Stimulated activated effector memory CD8-positive, alpha-beta T cell treated with anti-CD3 and anti-CD28 coated beads, Interleukin-12 subunit alpha, Interleukin-12 subunit beta, amount 100 ng/mL, for 72 hours (primary cell): ENCODE measurements around the gene SH2D3C.

ENCODE experiments used
- ATAC-seq: fragments of 150-1000 bp; cut with Tn5 transposase; 2 replicates; pipeline ENCODE4 v1.10.0; 2021
- DNase-seq, 2 donors: peaks; one replicate each; pipeline ENCODE4 v3.0.0; 2021 to 2022; ENCODE audit warnings: low spot score in 2 of 2
- H3K27ac Mint-ChIP-seq: one replicate; pipeline ENCODE4 v1.8.0; 2022; ENCODE audit warnings: mild to moderate bottlenecking, mixed read lengths
- H3K36me3 Mint-ChIP-seq: one replicate; pipeline ENCODE4 v1.8.0; 2022; ENCODE audit warnings: mild to moderate bottlenecking, mixed read lengths
- H3K4me1 Mint-ChIP-seq: one replicate; pipeline ENCODE4 v1.8.0; 2022; ENCODE audit warnings: mixed read lengths
- H3K4me3 Mint-ChIP-seq: one replicate; pipeline ENCODE4 v1.8.0; 2022; ENCODE audit warnings: mild to moderate bottlenecking, mixed read lengths
- H3K9me3 Mint-ChIP-seq: one replicate; pipeline ENCODE4 v1.8.0; 2022; ENCODE audit warnings: mixed read lengths

Gene SH2D3C

DNA sequence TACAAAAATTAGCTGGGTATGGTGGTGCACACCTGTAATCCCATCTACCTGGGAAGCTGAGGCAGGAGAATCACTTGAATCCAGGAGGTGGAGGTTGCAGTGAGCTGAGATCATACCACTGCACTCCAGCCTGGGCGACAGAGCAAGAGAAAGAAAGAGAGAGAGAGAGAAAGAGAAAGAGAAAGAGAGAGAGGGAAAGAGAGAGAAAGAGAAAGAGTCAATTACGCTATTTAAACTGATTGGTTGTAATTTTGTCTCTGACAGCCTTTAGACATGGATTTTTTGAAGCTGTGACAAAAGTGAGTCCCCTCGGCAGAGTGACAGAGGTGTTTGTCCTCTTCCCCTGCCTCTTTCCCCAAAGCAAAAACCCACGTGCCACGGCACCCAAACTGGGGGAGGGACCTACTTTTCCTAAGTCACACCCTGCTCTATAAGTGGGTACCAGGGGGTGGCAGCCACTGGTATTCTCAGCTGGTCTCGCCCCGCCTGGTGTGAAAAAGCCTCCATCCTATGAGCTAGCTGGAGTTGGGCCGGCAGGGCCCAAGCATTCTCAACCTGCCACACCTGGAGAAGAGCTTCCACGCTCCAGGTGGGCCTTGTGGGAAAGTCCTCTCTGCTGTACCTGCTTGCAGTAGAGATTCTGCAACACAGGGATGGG lies 75.0 kb downstream of the SH2D3C start:
- no peak for DNase-seq
- H3K4me3 Mint-ChIP-seq, result no peak overlapping the region
- H3K9me3 Mint-ChIP-seq, result no peaks in the 10 kb centered on the region
- peaks cover 7% of the 10 kb centered on the region for H3K36me3 Mint-ChIP-seq
- peak overlapping the region; percentile 15 for H3K27ac Mint-ChIP-seq
- no peak for ATAC-seq
- peaks cover 31% of the 10 kb centered on the region for H3K4me1 Mint-ChIP-seq

DNA sequence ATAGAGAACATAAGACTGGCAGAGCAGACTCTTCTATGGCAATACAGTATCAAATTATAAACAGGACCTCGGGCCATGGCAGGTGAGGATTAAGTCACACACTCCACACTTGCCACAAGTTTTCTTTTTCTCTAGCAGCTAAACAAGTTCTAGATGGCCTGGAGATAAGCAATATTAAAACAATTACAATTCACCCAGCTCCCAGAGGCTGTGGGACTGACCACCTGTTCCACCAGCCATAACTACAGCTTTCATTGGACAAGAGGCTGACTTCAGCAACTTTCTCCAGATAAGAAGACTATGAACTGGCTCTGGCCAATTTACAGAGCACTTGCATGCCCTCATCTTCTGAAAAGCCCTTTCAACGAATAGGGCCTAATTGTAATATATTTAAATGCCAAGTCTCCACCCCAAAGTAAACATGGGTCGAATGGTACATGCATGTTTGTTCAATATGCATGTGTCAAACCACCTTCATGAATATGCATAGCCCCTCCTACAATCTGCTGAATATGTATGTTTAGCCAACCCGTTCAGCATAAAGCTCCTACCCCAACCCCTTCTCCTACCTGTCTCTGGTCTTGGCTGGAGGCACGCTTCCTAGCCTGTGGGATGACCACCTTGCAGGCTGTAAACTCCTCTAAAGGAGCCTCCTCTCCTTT lies 77.7 kb downstream of the SH2D3C start:
- peak overlapping the region; percentile 74 for H3K4me3 Mint-ChIP-seq
- no peaks in the 10 kb centered on the region for H3K9me3 Mint-ChIP-seq
- H3K27ac Mint-ChIP-seq, result peak overlapping the region; percentile 43
- peaks cover 7% of the 10 kb centered on the region for H3K36me3 Mint-ChIP-seq
- no peak for DNase-seq
- H3K4me1 Mint-ChIP-seq, result peaks cover 22% of the 10 kb centered on the region
- ATAC-seq, result no peak

DNA sequence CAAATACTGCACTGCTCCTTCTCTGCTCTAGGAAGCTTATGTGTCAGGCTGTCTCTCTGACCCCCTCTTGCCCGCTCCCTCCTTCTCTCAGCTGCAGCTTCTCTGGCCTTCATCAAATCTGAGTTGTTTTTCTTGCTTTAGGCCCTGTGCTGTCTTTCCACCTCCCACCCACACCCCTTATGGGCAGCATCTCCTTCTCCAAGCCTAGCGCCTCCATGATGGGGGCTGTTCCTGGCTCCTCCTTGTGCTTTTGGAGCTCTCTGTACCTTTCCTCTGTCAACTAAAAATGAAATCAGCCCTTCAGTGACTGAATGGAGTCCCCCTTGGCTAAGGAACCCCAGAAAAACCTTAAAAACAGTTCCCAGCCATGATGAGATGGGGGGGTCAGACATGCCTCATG lies 78.3 kb downstream of the SH2D3C start:
- peak overlapping the region; percentile 15 for H3K27ac Mint-ChIP-seq

DNA sequence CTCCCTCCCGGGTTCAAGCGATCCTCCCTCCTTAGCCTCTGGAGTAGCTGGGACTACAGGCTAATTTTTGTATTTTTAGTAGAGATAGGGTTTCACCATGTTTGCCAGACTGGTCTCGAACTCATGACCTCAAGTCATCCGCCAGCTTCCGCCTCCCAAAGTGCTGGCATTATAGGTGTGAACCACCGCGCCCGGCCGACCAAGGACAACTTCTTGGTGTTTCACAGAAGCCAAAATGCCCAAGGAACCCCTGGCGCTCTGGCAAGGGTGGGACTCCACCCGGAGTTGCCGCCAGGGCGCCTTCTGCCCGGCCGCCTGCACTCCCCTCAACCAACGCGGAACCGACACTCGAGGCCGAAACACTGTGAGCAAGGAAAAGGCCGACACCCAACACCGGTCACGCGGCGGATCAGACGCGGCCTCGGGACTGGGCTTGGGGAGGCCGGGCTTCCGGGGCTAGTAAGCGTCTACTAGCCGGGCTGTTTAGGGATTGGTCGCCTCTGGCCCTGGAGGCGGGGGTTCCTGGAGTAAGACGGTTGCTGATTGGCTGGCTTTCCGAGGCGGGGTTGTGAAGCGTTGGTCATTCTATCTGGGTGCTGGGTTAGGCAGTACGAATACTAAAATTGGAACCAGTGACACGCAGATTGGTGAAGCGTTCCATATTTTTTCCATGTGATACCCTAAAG lies 79.3 kb downstream of the SH2D3C start:
- no peaks in the 10 kb centered on the region for H3K9me3 Mint-ChIP-seq
- H3K4me1 Mint-ChIP-seq, result peaks cover 22% of the 10 kb centered on the region
- DNase-seq (peak; percentile 78 to 93), ATAC-seq (peak; percentile 99)
- H3K4me3 Mint-ChIP-seq, result peak overlapping the region; percentile 74
- peaks cover 7% of the 10 kb centered on the region for H3K36me3 Mint-ChIP-seq
- H3K27ac Mint-ChIP-seq, result peak overlapping the region; percentile 91

More for the DNA sequence above, 78.3 kb downstream of the SH2D3C start:
- DNase-seq, result no peak
- no peaks in the 10 kb centered on the region for H3K9me3 Mint-ChIP-seq
- peaks cover 7% of the 10 kb centered on the region for H3K36me3 Mint-ChIP-seq
- H3K4me3 Mint-ChIP-seq, result peak overlapping the region; percentile 74
- peaks cover 22% of the 10 kb centered on the region for H3K4me1 Mint-ChIP-seq
- no peak for ATAC-seq

DNA sequence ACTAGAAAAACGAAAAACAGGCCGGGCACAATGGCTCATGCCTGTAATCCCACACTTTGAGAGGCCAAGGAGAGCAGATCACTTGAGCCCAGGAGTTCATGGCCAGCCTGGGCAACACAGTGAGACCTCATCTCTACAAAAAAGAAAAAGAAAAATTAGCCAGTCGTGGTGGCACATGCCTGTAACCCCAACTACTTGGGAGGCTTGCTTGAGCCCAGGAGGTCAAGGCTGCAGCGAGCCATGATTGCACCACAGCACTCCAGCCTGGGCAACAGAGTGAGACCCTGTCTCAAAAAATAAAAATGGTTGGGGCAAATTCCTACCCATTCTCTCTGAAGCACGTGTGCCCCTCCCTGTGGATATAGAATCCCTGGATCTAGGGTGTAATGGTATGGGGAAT lies 80.1 kb downstream of the SH2D3C start:
- H3K27ac Mint-ChIP-seq, result no peak overlapping the region
- peaks cover 22% of the 10 kb centered on the region for H3K4me1 Mint-ChIP-seq
- peak overlapping the region; percentile 74 for H3K4me3 Mint-ChIP-seq

DNA sequence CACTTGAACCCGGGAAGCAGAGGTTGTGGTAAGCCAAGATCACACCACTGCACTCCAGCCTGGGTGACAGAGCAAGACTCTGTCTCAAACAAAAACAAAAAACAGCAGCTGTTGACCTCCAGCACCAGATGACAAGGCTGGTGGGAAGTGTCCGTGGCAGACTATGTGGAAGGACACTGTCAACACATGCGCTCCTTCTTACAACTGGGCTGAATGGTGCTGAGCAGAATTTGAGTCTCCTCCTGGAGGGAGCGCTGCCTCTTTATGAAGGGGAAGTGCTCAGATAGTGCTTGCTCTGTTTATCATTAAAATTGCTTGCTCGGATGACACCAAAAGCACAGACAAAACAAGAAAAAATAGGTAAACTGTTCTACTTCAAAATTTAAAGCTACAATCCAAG lies 80.9 kb downstream of the SH2D3C start:
- no peak overlapping the region for H3K27ac Mint-ChIP-seq
- H3K9me3 Mint-ChIP-seq, result no peaks in the 10 kb centered on the region
- H3K4me3 Mint-ChIP-seq, result no peak overlapping the region
- H3K36me3 Mint-ChIP-seq, result peaks cover 14% of the 10 kb centered on the region
- no peak for ATAC-seq
- no peak for DNase-seq
- H3K4me1 Mint-ChIP-seq, result peaks cover 22% of the 10 kb centered on the region

More for the DNA sequence above, 80.1 kb downstream of the SH2D3C start:
- DNase-seq (no peak), ATAC-seq (no peak)
- H3K36me3 Mint-ChIP-seq, result peaks cover 7% of the 10 kb centered on the region
- no peaks in the 10 kb centered on the region for H3K9me3 Mint-ChIP-seq

DNA sequence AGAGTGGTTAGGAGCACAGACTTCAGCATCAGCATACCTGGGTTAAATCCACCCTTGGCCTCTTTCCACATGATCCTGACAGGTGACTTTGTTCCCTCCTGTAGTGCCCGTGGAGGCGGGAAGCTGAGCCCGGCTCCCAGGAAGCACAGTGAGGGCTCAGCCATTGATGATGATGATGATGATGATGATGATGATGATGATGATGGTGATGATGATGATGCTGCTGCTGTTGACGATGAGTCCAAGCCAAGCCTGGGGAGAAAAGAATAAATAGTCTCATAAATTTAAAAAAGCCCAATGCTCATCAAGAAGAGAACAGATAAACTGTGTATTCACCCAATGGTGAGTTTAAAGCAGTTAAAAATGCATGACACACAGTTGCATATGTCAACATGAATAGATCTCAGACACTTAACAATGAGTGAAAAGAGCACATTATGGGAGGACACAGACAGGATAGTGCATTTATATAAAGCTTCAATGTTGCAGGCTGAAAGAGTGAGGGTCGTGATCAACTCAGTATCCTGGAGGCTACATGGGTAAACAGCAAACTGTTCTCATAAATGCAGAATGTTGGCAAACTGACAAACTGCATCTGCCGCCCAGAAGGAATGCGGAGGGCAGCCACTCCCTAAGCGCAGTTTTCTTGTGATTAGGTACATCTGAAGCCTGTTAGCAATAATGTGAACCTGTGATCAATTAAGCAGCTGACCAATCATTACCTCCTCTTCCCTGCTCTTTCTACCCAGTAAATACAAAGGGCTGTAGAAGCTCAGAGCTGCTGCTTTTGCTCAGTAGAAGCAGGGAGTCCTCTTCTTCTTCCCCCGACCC lies 83.4 kb downstream of the SH2D3C start:
- H3K4me3 Mint-ChIP-seq, result no peak overlapping the region
- no peak overlapping the region for H3K27ac Mint-ChIP-seq
- peaks cover 12% of the 10 kb centered on the region for H3K4me1 Mint-ChIP-seq
- no peaks in the 10 kb centered on the region for H3K9me3 Mint-ChIP-seq
- no peak for DNase-seq
- peaks cover 20% of the 10 kb centered on the region for H3K36me3 Mint-ChIP-seq
- no peak for ATAC-seq

DNA sequence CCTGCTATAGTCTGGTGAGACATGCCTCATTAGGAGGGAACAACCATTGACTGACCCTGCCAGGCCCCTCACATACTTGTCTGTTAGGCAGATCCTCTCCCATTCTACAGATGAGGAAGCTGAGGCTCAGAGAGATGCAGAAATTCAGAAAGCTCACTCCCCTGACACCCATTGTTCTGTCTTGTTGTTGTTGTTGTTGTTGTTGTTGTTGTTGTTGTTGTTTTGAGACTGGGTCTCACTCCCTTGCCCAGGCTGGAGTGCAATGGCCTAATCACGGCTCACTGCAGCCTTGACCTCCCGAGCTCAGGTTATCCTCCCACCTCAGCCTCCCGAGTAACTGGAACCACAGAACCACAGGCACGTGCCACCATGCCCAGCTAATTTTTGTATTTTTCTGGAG lies 84.8 kb downstream of the SH2D3C start:
- no peaks in the 10 kb centered on the region for H3K4me1 Mint-ChIP-seq
- DNase-seq (no peak), ATAC-seq (no peak)
- no peak overlapping the region for H3K4me3 Mint-ChIP-seq
- H3K27ac Mint-ChIP-seq, result no peak overlapping the region
- no peaks in the 10 kb centered on the region for H3K9me3 Mint-ChIP-seq
- peaks cover 13% of the 10 kb centered on the region for H3K36me3 Mint-ChIP-seq

DNA sequence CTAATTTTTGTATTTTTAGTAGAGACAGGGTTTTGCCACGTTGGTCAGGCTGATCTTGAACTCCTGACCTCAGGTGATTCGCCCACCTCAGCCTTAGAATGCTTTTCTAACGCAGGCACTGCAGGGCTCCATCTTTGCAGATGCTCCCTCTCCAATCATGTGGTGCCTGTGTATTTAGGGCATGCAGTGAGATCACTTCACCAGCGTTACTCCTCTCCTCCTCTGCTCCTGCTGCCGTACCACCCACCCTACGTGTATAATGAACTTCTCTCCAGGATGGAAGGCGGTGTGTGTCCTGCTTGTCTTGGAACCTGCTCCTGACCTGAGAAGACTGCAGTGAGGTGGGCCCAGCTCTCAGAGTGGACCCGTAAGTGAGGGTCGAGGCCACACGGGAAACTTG lies 85.3 kb downstream of the SH2D3C start:
- DNase-seq, result no peak
- no peak for ATAC-seq
- H3K36me3 Mint-ChIP-seq, result peaks cover 13% of the 10 kb centered on the region
- no peaks in the 10 kb centered on the region for H3K4me1 Mint-ChIP-seq
- H3K9me3 Mint-ChIP-seq, result no peaks in the 10 kb centered on the region
- H3K4me3 Mint-ChIP-seq, result no peak overlapping the region
- no peak overlapping the region for H3K27ac Mint-ChIP-seq

DNA sequence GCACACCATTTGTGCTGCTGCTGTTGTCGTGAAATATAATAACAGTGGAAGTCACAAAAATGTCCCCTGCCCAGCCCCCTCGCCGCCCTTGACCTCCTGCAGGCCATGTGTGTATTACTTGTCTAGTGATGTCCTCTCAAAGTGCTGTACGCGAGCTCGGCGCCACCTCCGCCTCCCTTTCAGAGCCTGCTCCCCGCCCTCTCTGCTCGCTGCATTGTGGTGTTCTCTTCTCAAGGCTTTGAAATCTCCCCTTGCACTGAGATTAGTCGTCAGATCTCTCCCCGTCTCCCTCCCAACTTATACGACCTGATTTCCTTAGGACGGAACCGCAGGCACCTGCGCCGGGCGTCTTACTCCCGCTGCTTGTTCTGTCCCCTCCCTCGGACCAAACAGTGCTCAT lies 86.4 kb downstream of the SH2D3C start:
- H3K36me3 Mint-ChIP-seq, result peaks cover 13% of the 10 kb centered on the region
- H3K27ac Mint-ChIP-seq, result no peak overlapping the region
- ATAC-seq (no peak), DNase-seq (no peak)
- H3K4me3 Mint-ChIP-seq, result no peak overlapping the region
- no peaks in the 10 kb centered on the region for H3K4me1 Mint-ChIP-seq
- no peaks in the 10 kb centered on the region for H3K9me3 Mint-ChIP-seq

DNA sequence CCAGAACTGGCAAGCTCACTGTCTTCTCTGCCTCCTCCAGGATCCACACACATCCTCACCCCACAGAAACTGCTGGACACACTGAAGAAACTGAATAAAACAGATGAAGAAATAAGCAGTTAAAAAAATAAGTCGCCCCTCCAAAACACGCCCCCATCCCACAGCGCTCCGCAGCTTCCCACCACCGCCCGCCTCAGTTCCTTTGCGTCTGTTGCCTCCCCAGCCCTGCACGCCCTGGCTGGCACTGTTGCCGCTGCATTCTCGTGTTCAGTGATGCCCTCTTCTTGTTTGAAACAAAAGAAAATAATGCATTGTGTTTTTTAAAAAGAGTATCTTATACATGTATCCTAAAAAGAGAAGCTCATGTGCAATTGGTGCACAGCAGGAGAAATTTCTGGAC lies 87.7 kb downstream of the SH2D3C start:
- Mint-ChIP-seq H3K36me3 (peaks cover 13% of the 10 kb centered on the region), H3K4me1 (no peaks in the 10 kb centered on the region), H3K27ac (no peak overlapping the region), H3K4me3 (no peak overlapping the region), H3K9me3 (no peaks in the 10 kb centered on the region)
- DNase-seq, result no peak
- no peak for ATAC-seq

DNA sequence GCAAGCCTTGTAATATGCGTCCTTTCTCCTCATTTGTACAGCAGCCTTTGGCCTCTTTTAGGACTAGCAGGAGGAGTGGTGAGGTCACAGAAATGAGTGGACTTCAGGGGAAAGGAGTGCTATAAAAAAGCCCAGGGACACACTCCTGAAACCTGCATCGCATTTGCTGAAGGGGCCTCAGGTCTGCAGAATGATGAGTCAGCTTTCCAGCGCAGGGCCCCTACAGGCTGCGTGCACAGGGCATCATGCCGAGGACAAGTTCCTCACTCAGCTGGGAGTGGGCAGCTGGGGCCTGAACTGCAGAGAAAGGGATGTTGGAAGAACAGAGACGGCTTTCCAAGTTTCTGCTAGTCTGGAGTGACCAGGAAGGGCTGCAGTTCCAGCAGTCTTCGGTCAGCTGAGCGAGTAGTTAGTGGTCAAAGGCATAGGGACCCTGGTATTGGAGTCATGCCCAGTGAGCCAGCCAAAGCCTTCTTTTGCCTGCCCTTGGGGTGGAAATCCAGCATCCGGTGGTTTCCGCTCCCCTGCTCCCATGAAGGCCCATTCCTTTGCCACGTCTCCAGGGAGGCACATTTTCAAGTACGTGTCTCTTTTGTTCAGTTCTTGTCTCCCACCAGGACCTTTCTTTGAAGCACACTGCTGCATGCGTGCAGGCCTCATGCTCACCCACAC lies 89.0 kb downstream of the SH2D3C start:
- H3K36me3 Mint-ChIP-seq, result peaks cover 13% of the 10 kb centered on the region
- ATAC-seq, result no peak
- no peak overlapping the region for H3K4me3 Mint-ChIP-seq
- no peak overlapping the region for H3K27ac Mint-ChIP-seq
- no peaks in the 10 kb centered on the region for H3K4me1 Mint-ChIP-seq
- no peak for DNase-seq
- H3K9me3 Mint-ChIP-seq, result no peaks in the 10 kb centered on the region
